Superior temporal gyrus (tissue), 1 donor: ENCODE data around the gene TM4SF18.
A peak's percentile ranks its signal among the peaks of the same experiment; 100 is the strongest.
"Not testable (repeated sequence)": the region's sequence is repeated elsewhere in the genome, so short reads cannot be mapped to it uniquely, and the experiment has no call there.

Source experiments
- DNase-seq: peaks from one replicate; pipeline ENCODE4 v3.0.0-alpha.2; 2016; ENCODE audit errors: extremely low spot score

TM4SF18 gene

DNA sequence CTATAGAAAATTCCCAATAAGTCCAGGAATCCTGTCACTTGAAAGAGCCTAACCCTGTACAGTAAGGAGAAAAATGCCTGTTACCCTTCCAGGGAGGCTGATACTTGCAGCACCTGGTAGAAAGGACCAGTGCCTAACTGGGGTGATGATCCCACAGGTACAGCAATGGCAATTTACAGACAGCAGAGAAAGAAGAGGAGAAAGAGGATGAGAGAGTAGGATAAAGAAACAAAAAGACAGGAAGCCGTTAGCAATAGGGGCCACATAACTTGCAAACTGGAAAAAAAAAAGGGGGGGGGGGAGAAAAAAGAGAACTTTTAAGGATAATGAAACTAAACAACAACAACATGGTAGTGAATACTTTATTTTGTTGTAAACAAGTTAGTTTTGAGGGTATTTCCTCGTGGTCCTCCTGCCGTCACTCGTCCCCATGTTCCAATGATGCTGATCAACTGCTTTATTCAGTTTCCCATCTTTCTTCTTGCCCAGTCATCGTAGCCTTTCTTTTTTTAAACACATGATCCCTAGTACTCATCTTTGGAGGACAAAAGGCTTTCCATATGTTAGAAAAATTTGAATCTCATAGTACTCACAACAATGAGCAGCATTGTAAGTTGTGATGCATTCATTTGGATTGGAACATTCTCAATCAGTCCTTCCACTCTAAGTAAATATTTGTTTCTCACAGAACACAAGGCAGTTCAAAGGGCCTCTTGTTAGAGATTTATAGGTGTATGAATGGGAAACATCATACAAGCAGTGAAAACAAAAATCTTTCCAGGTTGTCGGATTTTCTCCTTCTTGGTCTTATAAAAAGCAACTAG is 35.5 kb upstream of the TM4SF18 start:
- DNase-seq: peak; percentile 56

DNA sequence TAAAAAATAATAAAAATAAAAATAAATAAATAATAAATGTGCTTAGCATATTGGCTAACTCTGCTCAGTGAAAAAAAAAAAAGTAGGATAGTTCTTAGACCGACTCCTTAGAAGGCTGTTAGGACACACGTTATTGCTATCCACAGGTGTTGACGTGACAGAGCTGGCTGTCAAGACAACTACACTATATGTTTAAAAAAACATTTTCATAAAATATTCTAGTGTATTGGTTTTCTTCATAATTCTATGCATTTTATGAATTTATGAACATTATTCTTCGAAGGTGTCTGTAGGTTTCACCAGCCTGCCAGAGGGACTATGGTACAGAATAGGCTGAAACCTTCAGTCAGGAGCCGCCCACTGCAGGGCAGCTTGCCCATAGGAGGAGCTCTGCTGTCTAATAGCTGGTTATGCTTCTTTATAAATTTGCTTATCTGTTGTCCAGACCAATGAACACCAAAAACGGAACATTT is 34.8 kb upstream of the TM4SF18 start:
- DNase-seq: no peak

DNA sequence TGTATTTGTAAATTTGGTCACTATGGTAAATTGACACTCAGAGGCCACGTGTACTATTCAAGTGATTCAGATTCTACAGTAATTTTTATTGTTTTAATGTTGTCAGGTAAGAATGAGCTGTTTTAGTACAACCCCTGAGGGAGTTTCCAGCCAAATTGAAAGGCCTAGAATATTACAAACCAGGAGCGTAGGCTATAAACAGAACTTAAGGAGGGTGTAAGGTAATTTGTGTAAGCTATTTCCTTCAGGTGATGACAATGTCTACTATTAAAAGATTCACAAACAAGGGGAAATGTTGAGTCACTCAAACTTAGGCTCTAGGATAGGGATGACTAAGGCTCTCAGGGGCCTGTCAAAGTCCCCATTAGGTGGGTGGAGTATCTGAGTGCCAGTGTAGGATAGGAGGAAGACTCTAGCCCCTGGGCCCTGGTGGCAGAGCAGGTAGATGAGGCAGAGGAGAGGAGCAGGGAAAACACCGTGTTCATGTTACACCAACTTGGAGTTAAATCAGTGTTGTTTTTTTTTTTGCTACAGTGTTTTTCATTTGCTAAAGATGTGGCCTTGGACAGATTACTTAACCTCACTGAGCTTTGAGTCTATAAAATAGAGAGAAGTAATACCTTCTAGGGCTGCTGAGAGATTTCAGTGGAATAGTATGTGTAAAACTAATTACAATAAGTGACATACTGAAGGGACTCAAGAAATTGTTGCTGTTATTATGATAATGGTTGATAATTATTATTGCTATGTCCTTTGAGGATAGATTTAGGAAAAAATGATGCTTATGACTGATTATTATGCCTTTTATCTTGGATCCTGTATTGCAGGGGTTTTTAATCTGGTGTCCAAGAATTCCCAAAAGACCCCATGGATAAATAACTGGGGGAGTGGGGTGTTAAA is 33.8 kb upstream of the TM4SF18 start:
- no peak for DNase-seq

DNA sequence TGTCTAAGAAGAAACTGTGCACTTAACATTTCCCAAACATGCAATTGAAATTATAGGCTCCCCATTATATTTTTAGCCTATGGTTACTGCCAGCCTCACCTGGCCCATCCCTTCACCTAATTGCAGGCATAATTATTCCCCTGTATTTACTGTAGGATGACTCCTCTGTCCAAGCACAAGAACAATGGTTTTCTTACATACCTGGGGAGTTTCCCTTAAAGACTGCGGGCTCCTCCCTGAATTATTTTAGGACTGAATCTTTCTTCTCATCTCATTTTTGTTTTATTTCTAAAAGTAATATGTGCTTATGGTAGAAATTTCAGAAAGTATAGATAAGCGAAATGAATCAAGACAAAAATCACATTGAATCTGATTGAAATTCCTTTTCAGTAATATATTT is 32.6 kb upstream of the TM4SF18 start:
- DNase-seq: no peak

DNA sequence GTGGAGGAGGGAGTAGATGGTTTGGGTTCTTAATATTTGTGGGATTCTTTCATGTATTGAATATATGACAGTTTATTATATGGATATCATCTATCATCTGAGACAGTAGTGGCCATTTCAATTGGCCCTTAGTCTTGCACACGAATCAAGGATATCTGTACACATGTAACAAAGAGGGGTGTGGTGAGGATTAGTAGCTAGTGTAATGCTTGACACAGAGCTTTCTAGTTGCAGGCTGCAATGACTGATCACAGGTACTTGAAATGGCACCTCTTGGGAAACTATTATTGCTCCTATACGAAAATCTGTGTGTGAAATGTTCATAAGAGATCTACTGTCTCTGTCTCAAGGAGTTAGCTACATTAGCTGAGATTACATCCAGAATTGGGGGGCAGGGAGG is 31.2 kb upstream of the TM4SF18 start:
- no peak for DNase-seq

DNA sequence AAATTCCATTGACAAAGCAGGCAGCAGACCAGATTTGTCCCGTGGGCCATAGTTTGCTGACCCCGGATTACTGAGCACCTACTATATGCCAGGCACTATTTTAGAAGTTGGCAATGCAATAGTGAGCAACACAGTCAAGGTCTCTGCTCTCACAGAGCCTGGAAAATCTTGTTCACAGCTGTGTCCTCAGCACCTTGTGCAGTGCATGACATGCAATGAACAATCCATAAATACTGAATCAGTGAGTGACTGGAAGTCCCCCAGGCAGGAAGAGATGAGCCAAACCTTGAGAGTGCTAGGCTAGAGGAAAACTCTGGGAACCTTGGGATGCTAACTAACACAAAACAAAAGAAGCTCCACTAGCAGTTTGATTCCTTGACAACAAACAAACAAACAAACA is 29.6 kb upstream of the TM4SF18 start:
- no peak for DNase-seq

DNA sequence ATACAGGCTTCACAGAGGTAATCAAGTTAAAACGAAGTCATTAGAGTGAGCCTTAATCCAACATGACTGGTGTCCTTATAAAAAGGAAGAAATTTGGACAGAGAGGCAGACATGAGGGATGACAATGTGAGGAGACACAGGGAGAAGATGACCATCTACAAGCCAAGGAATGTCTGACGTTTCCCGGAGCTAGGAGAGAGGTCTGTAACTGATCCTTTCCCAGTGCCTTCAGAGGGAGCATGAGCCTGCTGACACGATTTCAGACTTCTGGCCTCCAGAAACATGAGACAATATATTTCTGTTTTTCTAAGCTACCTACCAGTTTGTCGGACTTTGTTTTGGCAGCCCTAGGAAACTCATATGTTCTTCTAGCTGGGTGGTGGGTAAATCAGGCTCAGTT is 28.9 kb upstream of the TM4SF18 start:
- no peak for DNase-seq

DNA sequence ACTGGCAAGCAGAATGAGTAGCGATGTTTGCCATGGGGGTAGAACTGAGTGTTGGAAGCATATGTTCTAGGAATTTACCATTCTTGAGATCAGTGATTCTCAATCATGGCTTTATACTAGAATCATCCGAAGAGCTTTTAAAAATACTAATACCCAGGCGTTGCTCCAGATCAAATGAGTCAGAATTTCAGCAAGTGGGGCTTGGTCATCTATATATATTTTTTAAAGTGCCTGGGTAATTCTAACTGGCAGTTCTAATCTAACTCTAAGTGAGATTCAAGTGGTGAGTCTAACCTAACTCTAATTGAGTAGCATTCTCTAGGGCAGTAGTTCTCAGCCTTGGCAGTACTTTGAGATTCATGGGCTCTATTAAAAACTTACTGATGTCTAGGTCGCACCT is 23.2 kb upstream of the TM4SF18 start:
- no peak for DNase-seq

DNA sequence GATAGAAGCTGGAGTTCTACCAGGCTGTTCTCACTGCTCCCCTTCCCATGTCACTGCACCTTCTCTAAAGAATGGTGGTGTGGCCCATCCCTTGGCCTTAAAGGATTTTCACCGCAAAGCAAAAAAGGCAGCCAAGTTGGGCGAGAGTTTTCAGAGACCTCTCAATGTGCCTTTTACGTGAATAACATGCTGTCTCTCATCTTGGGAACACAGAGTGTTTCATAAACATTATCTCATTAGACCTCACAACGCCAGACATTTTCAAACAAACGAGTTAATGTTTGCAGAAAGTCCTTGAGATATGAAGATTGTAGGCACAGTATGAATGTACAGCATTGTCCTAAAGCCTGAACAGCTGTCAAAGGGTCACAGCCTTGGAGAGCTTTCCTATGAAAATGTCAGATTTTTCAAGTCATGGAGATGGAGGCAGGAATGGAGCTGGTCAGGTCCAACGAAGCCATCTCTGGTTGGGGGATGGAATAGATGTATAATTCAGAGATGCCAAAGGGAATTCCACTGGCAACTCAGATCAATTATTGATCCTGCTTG is 22.7 kb upstream of the TM4SF18 start:
- DNase-seq: no peak

DNA sequence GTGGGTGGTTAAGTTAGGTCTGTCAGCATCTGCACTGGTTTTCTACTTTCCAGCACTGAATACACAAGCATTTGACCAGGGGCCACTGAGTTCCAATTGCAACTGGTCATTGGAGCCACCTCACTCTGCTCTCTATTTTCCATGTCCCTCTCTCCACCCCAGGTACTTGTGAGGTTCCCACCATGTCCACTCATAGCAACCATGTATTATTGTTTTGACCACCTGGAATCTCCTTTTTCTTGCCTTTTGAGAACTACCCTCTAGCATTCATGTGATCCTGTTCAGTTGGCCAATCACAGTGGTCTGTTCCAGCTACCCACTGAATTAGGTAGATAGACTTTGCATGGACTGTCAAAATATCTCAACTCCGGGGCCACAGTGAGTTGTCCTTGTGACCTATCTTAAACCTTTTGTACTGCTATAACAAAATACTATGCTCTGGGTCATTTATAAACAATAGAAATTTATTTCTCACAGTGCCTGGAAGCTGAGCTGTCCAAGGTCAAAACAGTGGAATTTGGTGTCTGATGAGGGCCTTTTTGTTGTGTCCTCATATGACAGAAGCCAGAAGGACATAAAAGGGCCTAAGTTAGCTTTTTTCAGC is 20.2 kb upstream of the TM4SF18 start:
- no peak for DNase-seq

DNA sequence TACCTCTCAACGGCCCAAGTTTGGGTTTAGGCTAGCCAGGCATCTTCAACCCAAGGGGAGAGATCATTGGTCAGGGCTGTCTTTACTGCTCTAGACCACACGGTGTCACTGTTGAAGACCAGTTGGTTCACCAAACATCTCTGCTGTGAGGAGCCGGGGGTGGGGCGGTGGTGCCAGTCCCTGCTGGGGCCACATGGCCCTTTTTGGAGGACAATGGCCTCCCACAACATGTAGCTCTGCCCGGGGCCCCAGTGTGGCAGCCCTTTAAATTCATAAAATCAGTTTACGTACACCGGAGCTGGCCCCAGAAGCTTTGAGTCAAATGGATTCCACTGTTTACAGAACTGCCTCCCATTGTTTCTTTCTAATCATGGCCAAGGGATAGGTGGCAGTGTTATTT is 19.1 kb upstream of the TM4SF18 start:
- DNase-seq: peak; percentile 68

DNA sequence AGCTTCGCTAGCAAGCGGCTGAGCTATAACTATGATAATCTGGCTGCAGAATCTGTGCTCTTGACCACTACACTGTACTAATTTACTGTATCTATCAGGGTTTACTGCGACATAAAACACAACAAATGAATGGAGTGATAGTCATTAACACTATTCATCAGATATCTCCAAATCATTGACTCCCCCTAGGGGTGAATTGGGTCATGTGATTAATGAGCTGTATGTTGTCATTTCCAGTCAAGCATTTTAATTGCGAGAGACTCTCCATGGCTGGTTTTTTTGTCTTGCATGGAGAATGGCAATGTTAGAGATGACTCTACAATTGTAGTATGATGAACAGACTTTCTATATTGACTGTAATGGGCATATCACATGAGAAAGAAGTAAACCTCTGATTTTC is 10.5 kb upstream of the TM4SF18 start:
- no peak for DNase-seq

DNA sequence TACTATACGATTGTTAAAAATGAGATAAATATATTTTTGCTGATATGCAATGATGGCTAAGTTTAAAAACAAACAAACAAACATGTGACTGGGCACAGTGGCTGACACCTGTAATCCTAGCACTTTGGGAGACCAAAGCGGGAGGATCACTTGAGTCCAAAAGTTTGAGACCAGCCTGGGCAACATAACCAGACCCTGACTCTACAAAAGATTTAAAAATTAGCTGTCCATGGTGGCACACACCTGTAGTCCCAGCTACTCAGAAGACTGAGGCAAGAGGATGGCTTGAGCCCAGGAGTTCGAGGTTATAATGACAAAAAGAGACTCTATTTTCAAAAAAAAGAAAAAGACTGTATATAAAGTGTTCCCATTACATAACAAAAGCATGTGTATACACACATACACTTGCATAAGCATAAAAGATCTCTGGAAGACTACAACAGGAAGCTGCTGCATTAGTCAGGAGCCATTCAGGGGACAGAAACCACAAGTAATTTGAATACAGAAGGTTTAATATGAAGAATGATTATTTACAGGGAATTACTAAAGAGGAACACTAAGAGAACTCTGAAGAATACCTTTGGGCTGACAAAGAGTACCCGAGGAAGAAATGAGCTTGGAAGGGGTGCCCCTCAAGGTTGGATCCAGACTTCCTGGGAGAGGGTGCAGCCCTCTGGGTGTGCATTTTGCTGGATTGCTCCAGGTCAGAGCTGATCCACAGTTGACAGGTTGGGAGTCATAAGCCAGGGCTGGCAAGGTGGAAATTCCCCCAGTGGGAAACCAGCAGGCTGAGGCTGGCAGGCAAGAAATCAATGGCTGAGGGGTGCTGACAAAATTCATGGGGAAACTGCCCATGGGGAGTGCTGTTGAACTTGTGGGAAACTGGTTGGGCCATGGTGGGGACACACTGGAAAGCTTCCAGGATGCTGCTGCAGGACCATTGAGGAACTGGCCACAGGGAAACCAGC is 9.3 kb upstream of the TM4SF18 start:
- DNase-seq: no peak

DNA sequence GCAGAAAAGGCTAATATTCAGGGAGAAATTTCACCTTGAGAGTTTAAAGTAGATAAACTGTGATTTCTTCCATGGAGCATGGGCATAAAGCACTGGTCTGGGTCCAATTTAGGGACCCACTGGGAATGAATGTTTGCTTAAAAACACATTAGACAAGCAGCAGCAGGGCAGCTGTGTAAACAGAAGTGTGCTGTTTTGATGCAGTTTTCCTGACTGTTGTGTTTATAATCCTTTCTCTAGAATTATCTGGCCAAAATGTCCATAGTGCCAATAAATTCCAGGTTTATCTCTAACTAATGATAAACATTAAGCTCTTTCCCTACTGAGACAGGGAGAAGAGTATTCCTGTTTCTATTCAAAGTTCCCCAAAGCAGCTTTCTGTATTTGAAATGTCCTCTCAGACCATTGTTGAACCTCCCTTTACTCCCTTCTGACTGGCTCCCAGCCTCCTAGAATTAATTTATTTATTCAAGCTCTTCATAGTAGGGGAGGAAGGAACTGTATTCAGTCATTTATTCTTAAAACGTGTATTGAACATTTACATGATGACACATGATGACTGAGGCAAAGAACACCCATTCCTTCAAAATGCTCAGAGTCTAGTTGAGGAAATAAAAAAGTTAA is 7.0 kb upstream of the TM4SF18 start:
- no peak for DNase-seq

DNA sequence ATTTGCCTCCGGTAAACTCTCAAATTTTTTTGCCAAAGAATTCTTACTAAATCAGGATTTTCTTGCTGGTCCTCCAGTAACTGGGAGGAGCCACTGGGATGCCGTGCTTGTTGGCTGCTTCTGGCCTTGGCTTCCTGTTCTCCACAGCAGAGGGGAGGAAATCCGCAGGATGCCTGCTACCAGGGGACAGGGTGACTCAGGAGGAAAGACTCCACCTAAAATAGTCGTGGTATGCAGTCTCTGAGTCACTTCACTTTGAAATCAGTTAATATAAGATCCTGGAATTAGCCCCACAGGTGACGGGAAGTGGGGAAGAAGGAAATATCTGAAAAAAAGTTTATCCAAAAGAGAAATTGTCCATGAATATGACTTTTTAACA is 6.5 kb upstream of the TM4SF18 start:
- no peak for DNase-seq

DNA sequence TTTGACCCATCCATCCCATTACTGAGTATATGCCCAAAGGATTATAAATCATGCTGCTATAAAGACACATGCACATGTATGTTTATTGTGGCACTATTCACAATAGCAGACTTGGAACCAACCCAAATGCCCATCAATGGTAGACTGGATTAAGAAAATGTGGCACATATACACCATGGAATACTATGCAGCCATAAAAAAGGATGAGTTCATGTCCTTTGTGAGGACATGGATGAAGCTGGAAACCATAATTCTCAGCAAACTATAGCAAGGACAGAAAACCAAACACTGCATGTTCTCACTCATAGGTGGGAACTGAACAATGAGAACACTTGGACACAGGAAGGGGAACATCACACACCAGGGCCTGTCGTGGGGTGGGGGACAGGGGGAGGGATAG is 4.0 kb upstream of the TM4SF18 start:
- DNase-seq: not testable (repeated sequence)

DNA sequence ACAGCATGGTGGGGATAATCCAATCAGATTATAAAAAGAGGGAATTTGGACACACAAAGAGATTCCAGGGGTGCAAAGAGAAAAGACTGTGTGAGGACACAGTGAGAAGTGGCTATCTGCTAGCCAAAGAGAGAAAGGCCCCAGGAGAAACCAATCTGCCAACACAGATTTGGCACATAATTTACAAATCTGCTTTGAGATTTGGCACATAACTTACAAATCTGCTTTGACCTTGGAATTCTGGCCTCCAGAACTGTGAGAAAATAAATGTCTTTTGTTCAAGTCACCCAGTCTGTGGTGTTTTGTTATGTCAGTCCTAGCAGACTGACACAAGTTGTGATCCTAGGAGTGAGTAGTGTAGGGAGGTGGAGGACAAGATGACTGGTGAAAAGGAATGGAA is 3.5 kb upstream of the TM4SF18 start:
- no peak for DNase-seq

DNA sequence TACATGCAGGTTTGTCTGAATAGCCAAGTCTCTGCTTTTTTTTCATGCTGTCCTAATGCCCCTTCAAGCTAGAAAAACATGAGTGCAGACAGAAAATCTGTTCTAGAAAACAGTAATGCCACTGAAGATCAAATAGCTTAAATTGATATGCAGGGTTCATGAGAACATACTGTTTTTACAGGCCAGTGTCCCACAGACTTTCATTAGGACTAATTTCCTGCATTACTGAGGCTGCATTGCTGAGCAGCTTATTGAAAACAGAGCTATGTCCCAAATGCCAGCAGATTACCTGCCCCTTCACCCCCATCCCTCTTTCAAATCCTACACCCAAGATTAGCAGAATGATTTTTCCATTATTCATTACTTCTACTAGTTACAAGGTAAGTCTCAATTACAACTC is 665 bp downstream of the TM4SF18 start:
- no peak for DNase-seq

DNA sequence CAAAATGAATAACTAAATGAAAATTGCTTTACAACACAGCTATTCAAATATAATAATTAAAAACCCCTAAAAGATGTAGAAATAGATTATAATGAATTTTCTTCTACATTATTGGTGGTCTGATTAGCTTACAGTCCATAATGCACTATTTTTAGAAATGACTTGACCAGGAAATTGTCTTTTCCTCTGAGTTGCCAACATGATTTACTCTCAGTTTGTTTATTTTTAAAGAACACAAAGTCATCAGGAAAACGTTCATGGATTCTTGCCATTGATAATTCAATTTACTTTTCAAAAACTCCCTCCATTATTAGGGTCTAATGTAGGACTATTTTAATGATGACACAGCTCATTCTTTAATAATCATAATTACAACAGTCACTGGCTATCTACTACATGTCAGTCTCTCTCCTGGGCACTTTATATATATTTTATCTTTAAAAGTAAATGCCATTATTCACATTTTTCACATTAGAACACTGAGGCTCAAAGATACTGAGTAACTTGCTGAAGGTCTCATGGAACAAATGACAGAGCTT is 1.1 kb downstream of the TM4SF18 start:
- DNase-seq: no peak

DNA sequence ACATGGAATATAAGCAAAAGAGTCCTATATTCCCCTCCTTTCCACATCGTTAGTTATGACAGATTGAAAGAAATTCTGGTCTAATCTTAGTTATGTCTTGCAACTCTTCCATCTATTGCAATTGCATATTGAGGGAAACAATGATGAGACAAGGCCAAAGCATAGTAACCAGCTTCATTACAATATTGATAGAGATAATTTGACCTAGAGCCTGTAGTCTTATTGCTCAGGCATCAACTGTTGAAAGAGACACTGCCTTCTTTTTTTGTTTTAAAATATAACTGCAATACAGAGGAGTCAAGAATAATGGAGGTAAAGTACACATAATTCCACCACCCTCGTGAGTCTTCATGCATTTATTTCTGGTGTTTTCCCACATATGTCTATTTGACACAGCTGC is 2.0 kb downstream of the TM4SF18 start:
- DNase-seq: no peak
